ENCODE measurements around the gene RSPO4. TPM values are rescaled to one million over a fixed set of nuclear protein-coding genes. Genes with fewer than 3 reads are reported as not detected.

Gene RSPO4
- total RNA-seq, 4 donors from 2014 or later, result not detected

DNA sequence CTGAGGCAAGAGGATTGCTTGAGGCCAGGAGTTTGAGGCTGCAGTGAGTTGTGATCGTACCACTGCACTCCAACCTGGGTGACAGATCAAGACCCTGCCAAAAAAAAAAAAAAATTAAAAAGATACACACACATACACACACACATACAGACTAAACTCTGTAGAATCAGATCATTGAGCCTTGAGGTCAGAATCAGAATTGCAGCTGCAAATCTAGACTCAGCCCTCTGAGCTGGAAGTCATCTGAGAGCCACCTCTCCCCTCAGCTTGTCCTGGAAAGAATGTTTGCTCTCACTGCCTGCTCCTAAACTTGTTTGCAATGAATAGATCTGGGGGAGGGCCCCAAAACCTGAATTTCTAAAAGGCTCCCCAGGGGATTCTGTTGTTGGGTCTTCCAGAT is 44.6 kb downstream of the RSPO4 start:
- intact Hi-C loops (cut with DNase I; ENCODE audit: low total_unique reads), result no loop called here
- Histone ChIP-seq H3K36me3 (no peaks in the 10 kb centered on the region), H3K4me1 (no peaks in the 10 kb centered on the region), H3K4me3 (no peak overlapping the region), H3K27me3 (peaks cover 0 to 22% (median 9%) of the 10 kb centered on the region in 3 donors), H3K27ac (no peak overlapping the region), H3K9me3 (no peaks in the 10 kb centered on the region)
- ATAC-seq (no peak), DNase-seq (no peak)
- TF ChIP-seq POLR2A (IDR thresholded peaks at IDR 0.05), result no peak
- TF ChIP-seq, protein P1, sequence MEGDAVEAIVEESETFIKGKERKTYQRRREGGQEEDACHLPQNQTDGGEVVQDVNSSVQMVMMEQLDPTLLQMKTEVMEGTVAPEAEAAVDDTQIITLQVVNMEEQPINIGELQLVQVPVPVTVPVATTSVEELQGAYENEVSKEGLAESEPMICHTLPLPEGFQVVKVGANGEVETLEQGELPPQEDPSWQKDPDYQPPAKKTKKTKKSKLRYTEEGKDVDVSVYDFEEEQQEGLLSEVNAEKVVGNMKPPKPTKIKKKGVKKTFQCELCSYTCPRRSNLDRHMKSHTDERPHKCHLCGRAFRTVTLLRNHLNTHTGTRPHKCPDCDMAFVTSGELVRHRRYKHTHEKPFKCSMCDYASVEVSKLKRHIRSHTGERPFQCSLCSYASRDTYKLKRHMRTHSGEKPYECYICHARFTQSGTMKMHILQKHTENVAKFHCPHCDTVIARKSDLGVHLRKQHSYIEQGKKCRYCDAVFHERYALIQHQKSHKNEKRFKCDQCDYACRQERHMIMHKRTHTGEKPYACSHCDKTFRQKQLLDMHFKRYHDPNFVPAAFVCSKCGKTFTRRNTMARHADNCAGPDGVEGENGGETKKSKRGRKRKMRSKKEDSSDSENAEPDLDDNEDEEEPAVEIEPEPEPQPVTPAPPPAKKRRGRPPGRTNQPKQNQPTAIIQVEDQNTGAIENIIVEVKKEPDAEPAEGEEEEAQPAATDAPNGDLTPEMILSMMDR (IDR thresholded peaks at IDR 0.05 in 4 of 5, conservative IDR thresholded peaks at IDR 0.05 in 1 of 5), result no peak
- in situ Hi-C loops (cut with MboI; ENCODE audit: low sequenced_read_pairs in 4 of 4), result loop anchor here in 3 of 4 donors (5.0 to 25.0 kb wide), 2 partner anchors 140 to 255 kb away; partner anchors contain the start of gene C20orf202 (in 2 of the 3)

DNA sequence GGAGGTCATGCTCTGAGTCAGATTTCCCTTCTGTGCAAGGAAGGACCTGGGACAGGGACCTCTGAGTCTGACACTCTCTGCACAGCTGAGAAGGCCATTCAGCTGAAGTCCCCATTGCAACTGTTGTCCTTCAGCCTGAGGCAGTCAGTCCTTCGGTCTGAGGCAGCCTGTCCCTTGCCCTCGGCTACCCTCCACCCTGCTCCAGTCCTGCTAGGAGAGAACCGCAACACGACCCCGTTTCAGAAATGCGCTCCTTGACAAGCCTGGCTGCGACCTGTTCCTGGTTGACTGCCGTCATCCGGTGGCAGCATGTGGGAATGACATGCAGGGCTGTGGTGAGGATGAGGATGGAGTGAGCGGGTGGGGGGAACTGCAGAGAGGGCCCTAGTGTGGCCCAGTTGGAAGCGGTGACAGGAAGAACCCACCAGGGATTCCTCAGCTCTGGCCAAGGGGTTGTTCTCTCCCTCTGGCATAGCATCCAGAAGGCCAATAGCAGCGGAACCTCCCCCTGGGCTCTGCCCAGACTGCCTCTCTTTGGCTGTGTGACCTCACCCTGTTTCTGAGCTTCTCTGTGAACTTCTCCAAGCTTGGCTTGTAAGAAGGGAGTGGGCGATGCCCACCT is 45.7 kb downstream of the RSPO4 start:
- Histone ChIP-seq H3K4me1 (no peaks in the 10 kb centered on the region), H3K27ac (no peak overlapping the region), H3K36me3 (no peaks in the 10 kb centered on the region), H3K9me3 (no peaks in the 10 kb centered on the region), H3K4me3 (no peak overlapping the region), H3K27me3 (peaks cover 0 to 22% (median 9%) of the 10 kb centered on the region in 3 donors)
- TF ChIP-seq, protein P1 (IDR thresholded peaks at IDR 0.05 in 4 of 5, conservative IDR thresholded peaks at IDR 0.05 in 1 of 5), result peak; percentile 94 to 98 (median 97)
- no peak for TF ChIP-seq POLR2A (IDR thresholded peaks at IDR 0.05)
- DNase-seq (peak; percentile 21 to 47), ATAC-seq (peak; percentile 84 to 85)
- intact Hi-C loops (cut with DNase I; ENCODE audit: low total_unique reads) (loop anchor here (1.0 kb wide), 1 partner anchor 140 kb away; no protein-coding TSS in a partner anchor), in situ Hi-C loops (cut with MboI; ENCODE audit: low sequenced_read_pairs in 4 of 4) (loop anchor here in 3 of 4 donors (5.0 to 25.0 kb wide), 2 partner anchors 139 to 256 kb away; partner anchors contain the start of gene C20orf202 (in 2 of the 3))

DNA sequence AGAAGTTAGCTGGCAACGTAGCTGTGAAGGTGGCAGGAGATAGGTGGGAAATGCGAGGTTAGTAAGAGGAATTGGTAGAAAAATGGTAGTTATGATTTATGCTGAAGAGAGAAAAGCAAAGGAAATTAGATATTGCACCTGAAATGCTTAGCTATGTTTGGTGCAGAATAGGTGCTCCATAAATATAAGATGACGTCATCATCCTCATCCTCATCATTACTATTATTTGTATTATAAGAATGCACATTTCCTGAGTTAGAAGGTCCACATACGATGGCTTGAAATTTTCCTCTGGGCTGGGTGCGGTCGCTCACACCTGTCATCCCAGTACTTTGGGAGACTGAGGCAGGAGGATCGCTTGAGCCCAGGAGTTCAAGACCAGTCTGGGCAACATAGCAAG is 46.5 kb downstream of the RSPO4 start:
- DNase-seq (no peak), ATAC-seq (no peak)
- Histone ChIP-seq H3K4me1 (no peaks in the 10 kb centered on the region), H3K4me3 (no peak overlapping the region), H3K9me3 (no peaks in the 10 kb centered on the region), H3K27me3 (peaks cover 0 to 22% (median 9%) of the 10 kb centered on the region in 3 donors), H3K36me3 (no peaks in the 10 kb centered on the region), H3K27ac (no peak overlapping the region)
- in situ Hi-C loops (cut with MboI; ENCODE audit: low sequenced_read_pairs in 4 of 4) (loop anchor here in 3 of 4 donors (5.0 to 25.0 kb wide), 2 partner anchors 138 to 257 kb away; partner anchors contain the start of gene C20orf202 (in 2 of the 3)), intact Hi-C loops (cut with DNase I; ENCODE audit: low total_unique reads) (loop anchor here (1.0 kb wide), 1 partner anchor 139 kb away; no protein-coding TSS in a partner anchor)
- TF ChIP-seq, protein P1 (IDR thresholded peaks at IDR 0.05 in 4 of 5, conservative IDR thresholded peaks at IDR 0.05 in 1 of 5), result no peak
- no peak for TF ChIP-seq POLR2A (IDR thresholded peaks at IDR 0.05)

DNA sequence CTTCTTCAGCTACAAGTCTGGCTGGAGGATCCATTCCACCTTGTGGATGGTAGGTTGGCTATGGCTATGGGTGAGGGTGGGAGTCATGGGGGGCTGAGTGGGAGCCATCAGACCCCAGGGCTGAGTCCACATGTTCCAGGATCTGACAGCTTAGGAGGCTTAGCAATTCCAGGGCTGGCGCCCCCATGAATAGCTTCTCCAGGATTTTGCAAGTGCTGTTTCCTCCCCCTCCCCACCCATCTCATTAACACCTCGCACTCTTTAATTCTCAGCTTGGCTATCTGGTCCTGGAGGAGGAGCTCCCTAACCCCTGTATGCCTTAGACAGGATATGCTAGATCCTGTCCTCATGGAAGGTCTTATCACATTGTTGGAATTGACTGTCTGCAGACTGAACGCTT is 47.0 kb downstream of the RSPO4 start:
- H3K27ac ChIP-seq, result no peak overlapping the region
- ATAC-seq (no peak), DNase-seq (no peak)
- in situ Hi-C loops (cut with MboI; ENCODE audit: low sequenced_read_pairs in 4 of 4), result loop anchor here in 3 of 4 donors (5.0 to 25.0 kb wide), 2 partner anchors 138 to 257 kb away; partner anchors contain the start of gene C20orf202 (in 2 of the 3)
- H3K9me3 ChIP-seq, result no peaks in the 10 kb centered on the region
- H3K4me1 ChIP-seq, result no peaks in the 10 kb centered on the region
- TF ChIP-seq, protein P1 (IDR thresholded peaks at IDR 0.05 in 4 of 5, conservative IDR thresholded peaks at IDR 0.05 in 1 of 5), result no peak
- no peak for TF ChIP-seq POLR2A (IDR thresholded peaks at IDR 0.05)
- intact Hi-C loops (cut with DNase I; ENCODE audit: low total_unique reads), result no loop called here
- H3K4me3 ChIP-seq, result no peak overlapping the region
- no peaks in the 10 kb centered on the region for H3K36me3 ChIP-seq
- H3K27me3 ChIP-seq, result peaks cover 2 to 22% (median 9%) of the 10 kb centered on the region in 3 donors
